HCT116 (cell line): ENCODE results near the gene CHRDL1. TPM values are rescaled to one million over a fixed set of nuclear protein-coding genes. Genes with fewer than 3 reads are reported as not detected.

Experiments
- ATAC-seq: fragments of 200-7000 bp; cut with Tn5 transposase; 2 replicates; pipeline ENCODE4 v1.9.1; 2020; ENCODE audit warnings: mild to moderate bottlenecking, moderate library complexity
- BruUV-seq: library from RNA; stranded (reverse); fragments of 400-500 nt; replicated peaks from 2 replicates; lab custom pipeline; 2021; lab: Mats Ljungman, UMichigan
- CTCF ChIA-PET: fragments of 300-600 bp; sonication (Branson Sonifier 250); formaldehyde crosslinking; loops from one replicate; lab custom pipeline; 2021; ENCODE audit warnings: antibody characterized with exemption; lab: Charles Lee
- POLR2A ChIA-PET: fragments of 300-600, 350-600 bp; sonication (Branson Sonifier 250); formaldehyde crosslinking; loops from one replicate; lab custom pipeline; 2021; ENCODE audit warnings: antibody characterized with exemption; lab: Charles Lee
- RAD21 ChIA-PET, 2 experiments: fragments of 300-600 bp; sonication (Branson Sonifier 250); formaldehyde crosslinking; loops; one replicate each; lab custom pipeline; 2023; ENCODE audit warnings: low total read pairs in 2 of 2; ENCODE audit not compliant: uncharacterized antibody in 2 of 2, unreplicated experiment in 2 of 2, low non-redundant PET in 1 of 2; lab: Charles Lee
- DNase-seq: peaks from one replicate; pipeline ENCODE4 v3.0.0-alpha.2; 2010; ENCODE audit warnings: low read depth, low spot score
- H2AFZ ChIP-seq: fragments of 200-600 bp; shearing (Covaris generic), sonication (generic); 2 replicates; pipeline ENCODE4 v1.6.1; 2017; ENCODE audit warnings: low read depth, mixed run types, mixed read lengths, antibody characterized with exemption, low read length; ENCODE audit not compliant: poor library complexity, severe bottlenecking
- H3K27ac ChIP-seq: 2 replicates; pipeline ENCODE4 v1.5.1; 2012; ENCODE audit warnings: low read depth, low read length
- H3K27me3 ChIP-seq: fragments of 200-600 bp; sonication (generic); 2 replicates; pipeline ENCODE4 v1.6.1; 2016; ENCODE audit warnings: mixed run types, low read length, mixed read lengths; ENCODE audit not compliant: insufficient read depth
- H3K36me3 ChIP-seq, 2 experiments: fragments of 200-500 bp in 1 of 2; fragments of 200-600 bp in 1 of 2; sonication (Bioruptor generic) in 1 of 2; sonication (generic) in 1 of 2; 2 replicates each; pipeline versions ENCODE4 v1.5.1 to v1.6.1; 2014 to 2016; ENCODE audit warnings: low read length in 2 of 2, inconsistent platforms in 1 of 2, mixed read lengths in 1 of 2, mixed run types in 1 of 2; ENCODE audit not compliant: insufficient read depth in 2 of 2, control insufficient read depth in 1 of 2
- H3K4me1 ChIP-seq, 2 experiments: fragments of 200-600 bp in 1 of 2; sonication (generic) in 1 of 2; 2 replicates each; pipeline versions ENCODE4 v1.5.1 to v1.6.1; 2012 to 2017; ENCODE audit warnings: low read length in 2 of 2, inconsistent platforms in 1 of 2, mild to moderate bottlenecking in 1 of 2, mixed read lengths in 1 of 2, mixed run types in 1 of 2, moderate library complexity in 1 of 2; ENCODE audit not compliant: insufficient read depth in 2 of 2, control insufficient read depth in 1 of 2
- H3K4me2 ChIP-seq: fragments of 200-600 bp; sonication (generic); 2 replicates; pipeline ENCODE4 v1.6.1; 2017; ENCODE audit warnings: mixed run types, low read length, mixed read lengths
- H3K4me3 ChIP-seq, 2 experiments: fragments of 200-600 bp in 1 of 2; sonication (generic) in 1 of 2; replicated peaks in 1 of 2; 2 replicates each; pipeline ENCODE4 v1.5.1; 2011 to 2016; ENCODE audit warnings: low read length in 2 of 2, control low read depth in 1 of 2, low read depth in 1 of 2, mild to moderate bottlenecking in 1 of 2, mixed read lengths in 1 of 2, mixed run types in 1 of 2
- H3K79me2 ChIP-seq: fragments of 200-600 bp; sonication (generic); 2 replicates; pipeline ENCODE4 v1.6.1; 2017; ENCODE audit warnings: mild to moderate bottlenecking, mixed run types, low read length, moderate library complexity, mixed read lengths; ENCODE audit not compliant: insufficient read depth
- H3K9ac ChIP-seq: fragments of 200-600 bp; sonication (generic); 2 replicates; pipeline ENCODE4 v1.6.1; 2016; ENCODE audit warnings: low read length, mixed read lengths
- H3K9me2 ChIP-seq: fragments of 200-600 bp; sonication (generic), shearing (Covaris generic); 2 replicates; pipeline ENCODE4 v1.6.1; 2017; ENCODE audit warnings: mixed run types, mild to moderate bottlenecking, moderate library complexity; ENCODE audit not compliant: insufficient read depth
- H3K9me3 ChIP-seq, 2 experiments: fragments of 200-500 bp in 1 of 2; fragments of 200-600 bp in 1 of 2; sonication (Bioruptor generic) in 1 of 2; sonication (generic) in 1 of 2; 2 replicates each; pipeline ENCODE4 v1.6.1; 2014 to 2017; ENCODE audit warnings: low read length in 2 of 2, mixed read lengths in 2 of 2, inconsistent platforms in 1 of 2, low read depth in 1 of 2, mild to moderate bottlenecking in 1 of 2, mixed run types in 1 of 2, moderate library complexity in 1 of 2; ENCODE audit not compliant: control insufficient read depth in 1 of 2, insufficient read depth in 1 of 2
- H4K20me1 ChIP-seq: fragments of 200-600 bp; sonication (generic), shearing (Covaris generic); 2 replicates; pipeline ENCODE4 v1.6.1; 2017; ENCODE audit warnings: mixed run types, mild to moderate bottlenecking, moderate library complexity; ENCODE audit not compliant: insufficient read depth
- CBX3 ChIP-seq: IDR thresholded peaks from 2 replicates; pipeline ENCODE4 v1.6.1; 2012; ENCODE audit warnings: low read depth
- EZH2 ChIP-seq: fragments of 200-600 bp; sonication (generic); IDR thresholded peaks from 2 replicates; pipeline ENCODE4 v1.6.1; 2017; ENCODE audit warnings: antibody characterized with exemption, mixed run types
- FOSL1 ChIP-seq: IDR thresholded peaks from 2 replicates; pipeline ENCODE4 v1.6.1; 2012; ENCODE audit warnings: low read depth
- POLR2A ChIP-seq: IDR thresholded peaks from 2 replicates; pipeline ENCODE4 v1.7.0; 2011; ENCODE audit warnings: borderline replicate concordance; ENCODE audit not compliant: insufficient read depth, insufficient read length; ENCODE audit errors: extremely low read depth
- RAD21 ChIP-seq: IDR thresholded peaks from 2 replicates; pipeline ENCODE4 v1.6.1; 2012; ENCODE audit warnings: low read depth, mild to moderate bottlenecking
- SP1 ChIP-seq: IDR thresholded peaks from 2 replicates; pipeline ENCODE4 v1.6.1; 2012; ENCODE audit warnings: low read depth
- intact Hi-C: fragments of 100-400 bp; cut with micrococcal nuclease; formaldehyde crosslinking; loops from 2 replicates; pipeline ENCODE4 v1.10.0; 2022
- total RNA-seq: library from RNA; stranded (reverse); gene quantifications from one replicate; pipeline ENCODE4 v1.2.1, GENCODE V29; 2021; ENCODE audit not compliant: unreplicated experiment
- TF ChIP-seq, protein P1 (sequence below): IDR thresholded peaks from 2 replicates; pipeline ENCODE4 v1.6.1; 2011; ENCODE audit warnings: mild to moderate bottlenecking, low read length, moderate library complexity; ENCODE audit not compliant: insufficient replicate concordance; ENCODE audit errors: extremely low read depth

Gene CHRDL1
- total RNA-seq, 1 experiment from 2014 or later, result 0.05 TPM

DNA sequence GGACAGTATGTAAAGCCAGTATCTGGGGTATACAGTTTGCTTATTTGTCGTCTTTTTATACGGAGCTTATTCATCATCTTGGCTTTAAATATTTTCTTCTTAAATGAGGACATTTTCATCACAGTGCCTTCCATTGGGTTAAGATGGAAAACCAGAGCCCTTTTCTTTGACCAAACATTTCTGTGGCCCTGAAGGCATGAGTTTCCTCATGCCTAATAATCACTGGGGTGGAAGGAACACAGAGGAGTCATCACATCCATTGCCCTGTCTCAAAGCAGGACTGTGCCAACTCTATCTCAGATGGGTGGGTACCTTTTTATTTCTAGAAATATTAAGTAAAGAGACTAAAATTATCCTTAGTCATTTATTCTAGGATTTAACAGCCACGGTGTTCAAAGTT is 40.0 kb downstream of the CHRDL1 start:
- no peak overlapping the region for H3K4me3 ChIP-seq
- no peaks in the 10 kb centered on the region for H3K9me3 ChIP-seq
- intact Hi-C loops, result no loop called here
- CTCF ChIA-PET, result no interaction called here
- H3K4me2 ChIP-seq, result no peak overlapping the region
- POLR2A ChIA-PET, result no interaction called here
- RAD21 ChIA-PET, result no interaction called here
- no peak overlapping the region for H3K27ac ChIP-seq
- H3K36me3 ChIP-seq, result no peaks in the 10 kb centered on the region
- no peak overlapping the region for H3K9ac ChIP-seq
- no TSS peak for BruUV-seq
- H3K4me1 ChIP-seq, result no peaks in the 10 kb centered on the region
- ATAC-seq (no peak), DNase-seq (no peak)
- no peaks in the 10 kb centered on the region for H3K9me2 ChIP-seq
- H3K79me2 ChIP-seq, result no peaks in the 10 kb centered on the region
- H2AFZ ChIP-seq, result no peak overlapping the region
- H3K27me3 ChIP-seq, result no peaks in the 10 kb centered on the region
- no peaks in the 10 kb centered on the region for H4K20me1 ChIP-seq
- TF ChIP-seq, protein P1, sequence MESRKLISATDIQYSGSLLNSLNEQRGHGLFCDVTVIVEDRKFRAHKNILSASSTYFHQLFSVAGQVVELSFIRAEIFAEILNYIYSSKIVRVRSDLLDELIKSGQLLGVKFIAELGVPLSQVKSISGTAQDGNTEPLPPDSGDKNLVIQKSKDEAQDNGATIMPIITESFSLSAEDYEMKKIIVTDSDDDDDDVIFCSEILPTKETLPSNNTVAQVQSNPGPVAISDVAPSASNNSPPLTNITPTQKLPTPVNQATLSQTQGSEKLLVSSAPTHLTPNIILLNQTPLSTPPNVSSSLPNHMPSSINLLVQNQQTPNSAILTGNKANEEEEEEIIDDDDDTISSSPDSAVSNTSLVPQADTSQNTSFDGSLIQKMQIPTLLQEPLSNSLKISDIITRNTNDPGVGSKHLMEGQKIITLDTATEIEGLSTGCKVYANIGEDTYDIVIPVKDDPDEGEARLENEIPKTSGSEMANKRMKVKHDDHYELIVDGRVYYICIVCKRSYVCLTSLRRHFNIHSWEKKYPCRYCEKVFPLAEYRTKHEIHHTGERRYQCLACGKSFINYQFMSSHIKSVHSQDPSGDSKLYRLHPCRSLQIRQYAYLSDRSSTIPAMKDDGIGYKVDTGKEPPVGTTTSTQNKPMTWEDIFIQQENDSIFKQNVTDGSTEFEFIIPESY, result no peak
- TF ChIP-seq, all 23 proteins: peak for 0

DNA sequence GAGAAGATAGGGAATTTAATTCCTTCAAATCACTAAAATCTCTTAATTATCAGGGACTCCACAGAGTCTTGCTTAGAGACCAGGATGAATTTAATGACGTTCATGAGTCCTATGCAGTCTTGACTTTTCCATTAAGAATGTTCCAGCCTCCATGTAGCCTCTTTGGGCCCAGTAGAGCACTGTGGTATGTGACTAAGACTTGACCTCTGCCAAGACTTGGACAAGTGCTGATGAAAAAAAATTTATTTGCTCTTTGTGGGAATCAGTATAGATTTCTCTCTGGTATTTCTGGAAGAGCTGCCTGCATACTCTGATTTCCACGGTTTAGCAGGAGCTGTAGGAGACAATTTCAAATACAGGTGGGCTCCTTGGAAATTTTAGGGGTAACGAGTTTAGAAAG is 40.6 kb downstream of the CHRDL1 start:
- Histone ChIP-seq H3K9me2 (no peaks in the 10 kb centered on the region), H3K4me3 (no peak overlapping the region), H3K9me3 (no peaks in the 10 kb centered on the region), H3K36me3 (no peaks in the 10 kb centered on the region), H3K27me3 (no peaks in the 10 kb centered on the region), H3K9ac (no peak overlapping the region), H3K27ac (no peak overlapping the region), H3K79me2 (no peaks in the 10 kb centered on the region), H2AFZ (no peak overlapping the region)
- RAD21 ChIA-PET, result no interaction called here
- no TSS peak for BruUV-seq
- no peak for DNase-seq
- TF ChIP-seq, protein P1, result no peak
- TF ChIP-seq EZH2, result no peak
- no peak for TF ChIP-seq POLR2A
- TF ChIP-seq RAD21, result no peak
- no peak for TF ChIP-seq SP1
- no peak for TF ChIP-seq FOSL1
- no peak for TF ChIP-seq CBX3
- TF ChIP-seq, all 23 proteins: peak for 0
- ATAC-seq, result no peak
- Histone ChIP-seq H3K4me2 (no peak overlapping the region), H4K20me1 (no peaks in the 10 kb centered on the region), H3K4me1 (no peaks in the 10 kb centered on the region)
- POLR2A ChIA-PET, result no interaction called here
- CTCF ChIA-PET, result no interaction called here
- intact Hi-C loops, result no loop called here
